Keratinocyte (primary cell): ENCODE measurements around the gene DLEC1.

Experiments
- CTCF ChIP-seq, 3 experiments: IDR thresholded peaks in 1 of 3; conservative IDR thresholded peaks in 1 of 3; optimal IDR thresholded peaks in 1 of 3; 2 replicates in 2 of 3; 3 replicates in 1 of 3; pipeline versions ENCODE3 to v1.5.1; 2011; ENCODE audit warnings: low read length in 3 of 3, mild to moderate bottlenecking in 3 of 3, moderate library complexity in 2 of 3, control low read depth in 1 of 3, inconsistent platforms in 1 of 3; ENCODE audit not compliant: insufficient read depth in 2 of 3; ENCODE audit errors: extremely low read depth in 1 of 3
- EZH2 ChIP-seq: IDR thresholded peaks from one replicate; pipeline ENCODE4 v1.6.1; 2012; ENCODE audit warnings: inconsistent platforms, mild to moderate bottlenecking, low read length, moderate library complexity

DNA sequence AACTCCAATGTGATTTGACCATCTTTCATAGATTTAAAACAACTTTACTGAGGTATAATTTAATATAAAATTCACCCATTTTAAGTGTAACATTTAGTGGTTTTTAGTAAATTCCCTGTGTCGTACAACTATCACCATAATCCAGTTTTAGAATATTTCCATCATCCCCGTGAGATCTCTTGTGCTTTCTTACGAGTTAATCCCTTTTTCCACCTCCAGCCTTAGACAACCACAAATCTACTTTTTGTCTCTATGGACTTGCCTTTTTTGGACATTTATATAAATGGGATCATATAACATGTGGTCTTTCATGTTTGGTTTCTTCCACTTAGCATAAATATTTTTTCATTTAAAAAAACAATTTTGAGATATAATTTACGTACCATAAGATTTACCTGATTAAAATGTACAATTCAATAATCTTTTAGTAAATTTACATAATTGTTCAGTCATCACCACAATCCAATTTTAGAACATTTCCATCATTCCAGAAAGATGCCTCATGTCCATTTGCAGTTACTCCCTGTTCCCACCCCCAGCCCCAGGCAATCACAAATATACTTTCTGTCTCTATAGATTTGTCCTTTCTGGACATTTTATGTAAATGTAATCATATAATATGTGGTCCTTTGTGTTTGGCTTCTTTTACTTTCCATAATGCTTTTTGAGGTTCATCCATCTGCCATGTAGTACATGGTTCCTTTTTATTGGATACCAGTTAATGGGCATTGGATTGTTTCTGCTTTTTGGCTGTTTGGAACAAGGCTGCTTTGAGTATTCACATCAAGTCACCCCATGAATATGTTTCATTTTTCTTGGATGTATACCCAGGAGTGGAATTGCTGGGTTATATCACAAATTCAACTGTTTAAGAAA is 129.4 kb downstream of the DLEC1 start:
- TF ChIP-seq CTCF (optimal IDR thresholded peaks at IDR 0.05 in 1 of 3, IDR thresholded peaks at IDR 0.05 in 1 of 3, conservative IDR thresholded peaks at IDR 0.05 in 1 of 3; ENCODE audit: extremely low read depth in 1 of 3, insufficient read depth in 2 of 3, low read length in 3 of 3) (no peak), EZH2 (no peak)
